ENCODE results near the gene CD300LF.
A peak's percentile ranks its signal among the peaks of the same experiment; 100 is the strongest.

Gene CD300LF

GRCh38 chr17:74745548-74746177 lies 32.9 kb upstream of the CD300LF start:
- ATAC-seq = no peak

- ATAC-seq = peak; percentile 14 to 19
These were observed 32.2 kb upstream of the CD300LF start for GRCh38 chr17:74744714-74745547.

GRCh38 chr17:74744349-74744713 lies 31.6 kb upstream of the CD300LF start:
- ATAC-seq = no peak

- ATAC-seq = no peak
These were observed 31.0 kb upstream of the CD300LF start for GRCh38 chr17:74743755-74744154.

- no peak for ATAC-seq
These were observed 30.3 kb upstream of the CD300LF start for GRCh38 chr17:74742978-74743545.

- ATAC-seq = peak; percentile 10 to 12
These were observed 29.4 kb upstream of the CD300LF start for GRCh38 chr17:74742153-74742515.

DNA sequence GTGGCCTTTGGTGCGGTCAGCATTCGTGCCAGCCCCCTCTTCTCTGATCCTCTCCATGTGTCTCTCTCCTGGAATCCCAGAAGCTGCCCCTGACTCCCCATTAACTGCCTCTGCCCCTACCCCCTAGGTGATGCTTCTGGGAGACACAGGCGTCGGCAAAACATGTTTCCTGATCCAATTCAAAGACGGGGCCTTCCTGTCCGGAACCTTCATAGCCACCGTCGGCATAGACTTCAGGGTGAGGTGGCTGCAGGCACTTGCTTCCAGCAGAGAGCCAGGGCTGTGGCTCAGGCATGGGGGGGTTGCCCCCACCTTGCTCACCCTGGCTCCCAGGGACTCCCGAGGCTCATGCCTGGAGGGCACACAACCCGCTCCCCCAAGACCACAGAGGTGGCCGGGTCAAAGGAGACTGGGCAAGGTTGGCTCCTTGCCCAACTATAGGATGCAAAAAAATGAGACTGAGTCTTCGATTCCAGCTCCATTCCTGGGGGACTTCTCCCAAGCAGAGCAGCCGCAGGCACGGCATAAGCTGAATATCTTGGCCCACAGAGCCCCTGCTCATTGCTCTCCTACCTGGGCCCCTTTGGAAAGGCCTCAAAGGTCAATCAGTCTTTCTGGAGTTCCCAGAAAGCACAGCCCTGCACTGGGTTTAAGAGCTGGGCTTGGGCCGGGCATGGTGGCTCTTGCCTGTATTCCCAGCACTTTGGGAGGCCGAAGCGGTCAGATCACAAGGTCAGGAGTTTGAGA lies 28.1 kb upstream of the CD300LF start:
- ATAC-seq = no peak

- no peak for ATAC-seq
These were observed 27.4 kb upstream of the CD300LF start for GRCh38 chr17:74740173-74740572.

DNA sequence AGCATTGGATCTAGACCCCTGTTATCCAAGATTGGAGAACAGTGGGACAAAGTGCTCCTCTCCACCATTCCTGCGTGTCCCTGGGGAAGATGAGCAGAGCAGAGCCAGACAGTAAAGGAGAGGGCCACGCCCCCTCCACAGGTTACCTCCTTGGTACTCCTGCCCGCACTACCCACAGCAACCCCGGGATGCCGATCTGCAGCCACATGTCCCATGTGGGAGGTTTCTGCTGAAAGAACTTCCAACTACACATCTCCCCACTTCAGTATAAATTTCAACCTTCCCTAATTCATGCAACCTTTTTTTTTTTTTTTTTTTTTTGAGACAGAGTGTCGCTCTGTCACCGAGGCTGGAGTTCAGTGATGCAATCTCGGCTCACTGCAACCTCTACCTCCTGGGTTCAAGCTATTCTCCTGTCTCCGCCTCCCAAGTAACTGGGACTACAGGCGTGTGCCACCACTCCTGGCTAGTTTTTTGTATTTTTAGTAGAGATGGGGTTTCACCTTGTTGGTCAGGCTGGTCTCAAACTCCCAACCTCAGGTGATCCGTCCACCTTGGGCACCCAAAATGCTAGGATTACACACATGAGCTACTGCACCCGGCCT lies 26.6 kb upstream of the CD300LF start:
- no peak for ATAC-seq

GRCh38 chr17:74738051-74738996 lies 25.6 kb upstream of the CD300LF start:
- ATAC-seq = peak; percentile 77 to 83

GRCh38 chr17:74737299-74738050 lies 24.8 kb upstream of the CD300LF start:
- ATAC-seq = peak; percentile 12 to 18

- ATAC-seq = peak; percentile 24 to 26
These were observed 24.0 kb upstream of the CD300LF start, which contains the start of gene RAB37 for GRCh38 chr17:74736513-74737298. Gene RAB37, plus strand, starts transcription at chr17:74737256. Its CDS starts 17 bp downstream, at chr17:74737273.

- no peak for ATAC-seq
These were observed 21.5 kb upstream of the CD300LF start for GRCh38 chr17:74734256-74734655.

DNA sequence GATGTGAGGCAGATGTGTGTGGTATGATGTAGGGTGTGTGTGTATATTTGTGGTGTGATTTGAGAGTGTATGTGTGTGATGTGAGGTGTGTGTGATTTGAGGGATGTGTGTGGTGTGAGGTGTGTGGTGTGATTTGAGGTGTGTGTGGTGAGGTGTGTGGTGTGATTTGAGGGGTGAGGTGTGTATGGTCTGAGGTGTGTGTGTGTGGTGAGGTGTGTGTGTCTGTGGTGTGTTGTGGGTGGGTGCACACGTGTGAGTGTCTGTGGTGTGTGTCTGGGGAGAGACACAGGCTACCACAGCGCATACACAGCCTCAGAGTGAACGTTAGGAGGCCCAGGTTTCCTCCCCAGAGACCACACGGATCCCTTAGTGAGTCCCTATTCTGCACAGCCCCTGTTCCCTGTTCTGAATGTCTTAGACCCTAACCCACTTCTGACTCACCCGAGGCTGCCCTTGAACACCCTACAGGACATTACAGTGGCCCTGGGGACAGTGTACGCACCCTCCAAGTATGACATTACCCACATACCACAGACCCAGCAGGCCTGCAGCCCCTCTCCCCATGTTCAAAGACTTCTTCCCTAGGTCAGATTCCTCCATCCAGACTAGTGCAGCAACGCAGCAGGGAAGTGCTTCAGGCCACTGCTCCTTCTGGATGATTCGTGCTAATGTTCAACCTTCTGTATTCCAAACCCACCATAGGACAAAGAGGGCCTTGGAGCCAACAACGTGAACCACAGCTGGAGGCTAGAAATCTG lies 20.8 kb upstream of the CD300LF start:
- ATAC-seq = no peak

DNA sequence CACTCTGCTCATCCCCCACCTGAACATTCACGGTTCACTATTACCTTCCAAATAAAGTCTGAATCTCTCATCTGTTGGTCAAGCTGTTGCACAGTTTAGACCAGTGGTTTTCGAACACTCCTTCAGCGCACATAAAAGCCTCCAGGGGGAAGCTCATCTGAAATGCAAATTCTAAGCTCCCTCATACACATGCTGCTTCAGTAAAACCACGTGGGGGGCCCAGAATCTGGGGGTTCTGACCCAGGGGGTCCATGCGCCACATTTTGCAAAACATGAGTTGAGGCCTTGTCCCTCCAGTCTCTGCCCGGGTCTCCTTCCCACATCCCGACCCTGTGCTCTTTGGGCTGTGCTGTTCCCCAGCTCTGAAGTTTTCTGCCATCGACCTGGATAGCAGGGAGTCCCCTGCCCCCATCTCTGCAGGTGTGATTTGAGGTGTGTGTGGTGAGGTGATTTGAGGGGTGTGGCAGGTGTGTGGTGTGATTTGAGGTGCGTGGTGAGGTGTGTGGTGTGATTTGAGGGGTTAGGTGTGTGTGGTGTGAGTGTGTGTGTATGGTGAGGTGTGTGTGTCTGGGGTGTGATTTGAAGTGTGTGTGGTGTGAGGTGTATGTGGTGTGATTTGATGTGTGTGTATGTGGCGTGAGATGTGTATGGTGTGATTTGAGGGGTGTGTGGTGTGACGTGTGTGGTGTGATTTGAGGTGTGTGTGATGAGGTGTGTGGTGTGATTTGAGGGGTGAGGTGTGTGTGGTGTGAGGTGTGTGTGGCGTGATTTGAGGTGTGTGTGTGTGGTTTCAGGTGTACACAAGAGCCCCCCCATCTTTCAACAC lies 19.5 kb upstream of the CD300LF start:
- ATAC-seq = no peak

- no peak for ATAC-seq
These were observed 18.6 kb upstream of the CD300LF start for GRCh38 chr17:74731347-74731605.

DNA sequence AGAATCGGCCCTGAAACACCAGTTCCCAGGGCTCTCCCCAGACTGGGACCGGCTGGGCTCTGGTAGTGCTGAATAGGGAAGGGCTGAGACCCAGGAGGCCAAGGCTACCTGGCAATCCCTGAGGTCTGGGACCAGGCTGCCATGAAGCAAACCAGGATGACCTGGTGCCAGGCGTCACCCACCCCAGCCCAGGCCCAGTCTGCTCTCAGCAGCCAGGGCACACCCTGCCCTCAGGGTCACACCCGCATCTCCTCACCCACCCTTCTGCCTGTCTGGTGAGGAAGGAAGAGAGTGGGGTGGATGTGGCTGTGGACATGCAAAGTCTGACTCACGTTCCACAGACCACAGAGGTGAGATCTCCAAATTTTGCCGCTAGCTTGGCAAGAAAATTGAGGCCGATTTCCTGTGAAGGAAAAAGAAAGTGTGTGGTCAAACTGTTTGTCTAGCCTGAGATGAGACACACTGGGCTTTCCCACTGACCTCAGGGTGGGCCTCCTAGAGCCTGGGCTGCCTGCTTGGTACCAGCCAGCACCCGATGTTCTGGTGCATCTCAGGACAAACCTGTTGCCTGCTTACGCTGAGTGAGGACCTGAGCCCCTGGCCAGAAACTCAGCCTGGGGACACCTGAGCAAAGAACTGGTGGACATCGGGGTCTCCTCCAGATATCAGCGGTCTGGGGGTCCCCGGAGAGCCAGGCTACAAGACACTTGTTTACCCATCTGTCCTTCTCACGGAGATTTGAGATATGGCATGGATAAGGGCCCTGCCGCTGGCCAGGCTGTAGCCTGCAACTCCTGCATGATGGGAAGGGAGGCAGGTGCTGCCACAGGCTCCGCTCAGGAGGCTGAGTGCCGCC lies 18.0 kb upstream of the CD300LF start:
- peak; percentile 69 to 74 for ATAC-seq

DNA sequence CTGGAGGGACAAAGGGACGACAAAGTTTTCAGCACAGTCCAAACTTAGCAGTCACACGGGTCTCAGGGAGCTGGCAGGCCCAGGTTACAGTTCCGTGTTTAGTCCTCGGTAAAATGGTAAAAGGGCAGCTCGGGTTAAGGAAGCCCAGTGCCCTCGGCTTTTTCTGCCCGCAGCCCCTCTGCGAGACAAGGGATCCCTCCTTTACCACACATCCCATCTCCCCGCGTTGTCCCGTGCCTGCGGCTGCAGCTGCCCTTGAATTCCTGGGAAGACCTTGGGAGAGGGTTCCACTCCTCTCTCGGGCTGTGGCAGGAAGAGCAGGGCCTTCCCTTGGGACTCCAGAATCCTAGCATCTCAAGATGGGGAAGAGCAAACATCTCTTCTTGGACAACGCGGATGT lies 17.1 kb upstream of the CD300LF start:
- ATAC-seq = no peak
